ENCODE results near the gene CNKSR3. TPM values are rescaled to one million over a fixed set of nuclear protein-coding genes. Genes with fewer than 3 reads are reported as not detected.

The CNKSR3 gene
- total RNA-seq, 2 donors from 2014 or later, result 5.9 to 8.0 TPM

DNA sequence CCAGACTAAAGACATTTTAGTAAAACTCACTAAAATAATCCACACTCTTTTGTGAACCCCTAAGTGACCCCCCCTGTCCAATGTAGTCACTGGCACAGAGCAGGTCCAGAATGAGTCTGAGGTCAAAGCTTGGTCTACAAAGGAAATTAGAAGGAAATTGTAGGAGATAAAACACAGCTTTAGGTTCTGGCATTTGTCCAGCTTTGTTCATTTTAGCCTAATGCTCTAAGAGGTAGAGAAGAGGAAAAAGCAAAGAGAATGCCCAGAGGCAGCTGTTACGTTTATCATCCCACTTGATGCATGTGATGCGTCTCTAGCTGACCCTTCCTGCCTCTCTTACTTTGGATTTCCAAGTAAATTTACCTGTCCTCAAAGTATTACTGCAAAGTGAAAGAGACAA lies 62.5 kb downstream of the CNKSR3 start:
- Histone ChIP-seq H3K27ac (ENCODE audit: low read depth, low read length) (no peak overlapping the region), H3K4me1 (ENCODE audit: control insufficient read depth, insufficient read depth, low read length) (no peaks in the 10 kb centered on the region), H3K9me3 (ENCODE audit: control insufficient read depth, low read length) (no peaks in the 10 kb centered on the region), H3K27me3 (ENCODE audit: control insufficient read depth, insufficient read depth, low read length, poor library complexity, severe bottlenecking) (no peaks in the 10 kb centered on the region), H3K9ac (ENCODE audit: extremely low read depth, low read length, poor library complexity, severe bottlenecking) (no peak overlapping the region), H3K36me3 (ENCODE audit: control insufficient read depth, insufficient read depth, low read length) (no peaks in the 10 kb centered on the region), H3K4me3 (ENCODE audit: low read length) (no peak overlapping the region)
- Mint-ChIP-seq H3K4me1 (peaks cover 1% of the 10 kb centered on the region), H3K9me3 (no peaks in the 10 kb centered on the region), H3K27ac (no peak overlapping the region), H3K4me3 (no peak overlapping the region), H3K27me3 (ENCODE audit: insufficient read depth) (no peaks in the 10 kb centered on the region), H3K36me3 (ENCODE audit: low read depth) (peaks cover 5% of the 10 kb centered on the region)
- TF ChIP-seq, protein P1, sequence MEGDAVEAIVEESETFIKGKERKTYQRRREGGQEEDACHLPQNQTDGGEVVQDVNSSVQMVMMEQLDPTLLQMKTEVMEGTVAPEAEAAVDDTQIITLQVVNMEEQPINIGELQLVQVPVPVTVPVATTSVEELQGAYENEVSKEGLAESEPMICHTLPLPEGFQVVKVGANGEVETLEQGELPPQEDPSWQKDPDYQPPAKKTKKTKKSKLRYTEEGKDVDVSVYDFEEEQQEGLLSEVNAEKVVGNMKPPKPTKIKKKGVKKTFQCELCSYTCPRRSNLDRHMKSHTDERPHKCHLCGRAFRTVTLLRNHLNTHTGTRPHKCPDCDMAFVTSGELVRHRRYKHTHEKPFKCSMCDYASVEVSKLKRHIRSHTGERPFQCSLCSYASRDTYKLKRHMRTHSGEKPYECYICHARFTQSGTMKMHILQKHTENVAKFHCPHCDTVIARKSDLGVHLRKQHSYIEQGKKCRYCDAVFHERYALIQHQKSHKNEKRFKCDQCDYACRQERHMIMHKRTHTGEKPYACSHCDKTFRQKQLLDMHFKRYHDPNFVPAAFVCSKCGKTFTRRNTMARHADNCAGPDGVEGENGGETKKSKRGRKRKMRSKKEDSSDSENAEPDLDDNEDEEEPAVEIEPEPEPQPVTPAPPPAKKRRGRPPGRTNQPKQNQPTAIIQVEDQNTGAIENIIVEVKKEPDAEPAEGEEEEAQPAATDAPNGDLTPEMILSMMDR (conservative IDR thresholded peaks at IDR 0.05), result no peak
- WGBS, 2 experiments (ENCODE audit: insufficient coverage in 1 of 2, insufficient read length in 1 of 2), result 94 to 100% methylated on average over 2 of the region's 2 CpGs
- no peak for DNase-seq

- no peak overlapping the region for H3K4me3 Mint-ChIP-seq
- H3K27me3 ChIP-seq (ENCODE audit: control insufficient read depth, insufficient read depth, low read length, poor library complexity, severe bottlenecking), result no peaks in the 10 kb centered on the region
- no peak overlapping the region for H3K27ac ChIP-seq (ENCODE audit: low read depth, low read length)
- no peaks in the 10 kb centered on the region for H3K27me3 Mint-ChIP-seq (ENCODE audit: insufficient read depth)
- H3K27ac Mint-ChIP-seq, result no peak overlapping the region
- no peaks in the 10 kb centered on the region for H3K36me3 ChIP-seq (ENCODE audit: control insufficient read depth, insufficient read depth, low read length)
- TF ChIP-seq, protein P1 (conservative IDR thresholded peaks at IDR 0.05), result no peak
- H3K4me1 Mint-ChIP-seq, result peaks cover 1% of the 10 kb centered on the region
- no peak overlapping the region for H3K9ac ChIP-seq (ENCODE audit: extremely low read depth, low read length, poor library complexity, severe bottlenecking)
- H3K9me3 Mint-ChIP-seq, result peaks cover 1% of the 10 kb centered on the region
- H3K36me3 Mint-ChIP-seq (ENCODE audit: low read depth), result peaks cover 10% of the 10 kb centered on the region
- no peaks in the 10 kb centered on the region for H3K9me3 ChIP-seq (ENCODE audit: control insufficient read depth, low read length)
- 94 to 95% methylated on average over 7 to 8 of the region's 8 CpGs for WGBS, 2 experiments (ENCODE audit: insufficient coverage in 1 of 2, insufficient read length in 1 of 2)
- H3K4me3 ChIP-seq (ENCODE audit: low read length), result no peak overlapping the region
- DNase-seq, result no peak
- no peaks in the 10 kb centered on the region for H3K4me1 ChIP-seq (ENCODE audit: control insufficient read depth, insufficient read depth, low read length)
Measured at GRCh38 chr6:154446984-154447383, 63.5 kb downstream of the CNKSR3 start.

DNA sequence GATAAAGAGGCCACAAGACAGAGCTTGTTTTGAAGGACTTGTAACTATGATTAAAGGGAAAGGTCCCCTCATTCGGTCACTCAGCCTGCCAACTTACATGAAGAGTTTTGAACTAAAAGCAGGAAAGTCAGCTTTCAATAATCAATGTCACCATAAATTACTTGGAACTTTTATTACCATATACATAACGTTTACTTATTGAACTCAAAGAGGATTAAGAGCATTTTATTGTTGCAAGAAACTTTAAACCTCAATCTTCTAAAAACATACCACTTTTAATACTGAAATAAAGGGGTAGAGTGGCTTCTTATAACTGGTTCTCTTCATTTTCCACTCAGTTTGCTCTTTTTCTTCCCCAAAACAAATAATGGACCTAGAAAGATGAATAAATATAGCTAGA lies 65.1 kb downstream of the CNKSR3 start:
- Mint-ChIP-seq H3K4me3 (no peak overlapping the region), H3K36me3 (ENCODE audit: low read depth) (peaks cover 12% of the 10 kb centered on the region), H3K9me3 (peaks cover 3% of the 10 kb centered on the region), H3K27me3 (ENCODE audit: insufficient read depth) (no peaks in the 10 kb centered on the region), H3K4me1 (peaks cover 1% of the 10 kb centered on the region), H3K27ac (no peak overlapping the region)
- H3K4me1 ChIP-seq (ENCODE audit: control insufficient read depth, insufficient read depth, low read length), result no peaks in the 10 kb centered on the region
- 92 to 93% methylated on average over 2 of the region's 2 CpGs for WGBS, 2 experiments (ENCODE audit: insufficient coverage in 1 of 2, insufficient read length in 1 of 2)
- no peak overlapping the region for H3K9ac ChIP-seq (ENCODE audit: extremely low read depth, low read length, poor library complexity, severe bottlenecking)
- no peak for DNase-seq
- H3K36me3 ChIP-seq (ENCODE audit: control insufficient read depth, insufficient read depth, low read length), result no peaks in the 10 kb centered on the region
- H3K27ac ChIP-seq (ENCODE audit: low read depth, low read length), result no peak overlapping the region
- H3K27me3 ChIP-seq (ENCODE audit: control insufficient read depth, insufficient read depth, low read length, poor library complexity, severe bottlenecking), result no peaks in the 10 kb centered on the region
- TF ChIP-seq, protein P1 (conservative IDR thresholded peaks at IDR 0.05), result no peak
- no peak overlapping the region for H3K4me3 ChIP-seq (ENCODE audit: low read length)
- H3K9me3 ChIP-seq (ENCODE audit: control insufficient read depth, low read length), result no peaks in the 10 kb centered on the region

Measured in endodermal cell (in vitro differentiated cells).